HepG2 (cell line): ENCODE results near the gene VWA1. TPM values are rescaled to one million over a fixed set of nuclear protein-coding genes. Genes with fewer than 3 reads are reported as not detected.

Experiments used
- ATM ChIP-seq: fragments of 450-650 bp; IDR thresholded peaks from 2 replicates; pipeline ENCODE4 v1.7.1; 2017; ENCODE audit warnings: mild to moderate bottlenecking, borderline replicate concordance
- DNMT1 ChIP-seq: sonication (generic); formaldehyde crosslinking; IDR thresholded peaks from 2 replicates; pipeline ENCODE4 v1.5.1; 2020; ENCODE audit warnings: mild to moderate bottlenecking, missing genetic modification reagents
- FOXK1 ChIP-seq: sonication (generic); formaldehyde crosslinking; IDR thresholded peaks from 2 replicates; pipeline ENCODE4 v1.4.0; 2020; ENCODE audit warnings: low read depth, missing genetic modification reagents, borderline replicate concordance
- HMGA1 ChIP-seq: sonication (generic); formaldehyde crosslinking; conservative IDR thresholded peaks from 2 replicates; pipeline ENCODE4 v1.4.0; 2020; ENCODE audit warnings: missing genetic modification reagents
- HNRNPK ChIP-seq: fragments of 200-400 bp; formaldehyde crosslinking; IDR thresholded peaks from 2 replicates; pipeline ENCODE4 v1.6.1; 2018; ENCODE audit warnings: low read length, low read depth, moderate library complexity, mild to moderate bottlenecking; ENCODE audit not compliant: poor library complexity, severe bottlenecking
- MTA1 ChIP-seq: sonication (generic); formaldehyde crosslinking; IDR thresholded peaks from 2 replicates; pipeline ENCODE4 v1.4.0; 2020; ENCODE audit warnings: missing genetic modification reagents, mild to moderate bottlenecking, borderline replicate concordance
- NCOA2 ChIP-seq: sonication (generic); formaldehyde crosslinking; IDR thresholded peaks from 2 replicates; pipeline ENCODE4 v1.8.0; 2022; ENCODE audit warnings: inconsistent platforms
- ZNF205 ChIP-seq: IDR thresholded peaks from 2 replicates; pipeline ENCODE4 v1.6.1; 2018; ENCODE audit warnings: missing biosample characterization, missing genetic modification reagents
- polyA plus RNA-seq, 8 experiments: library from polyadenylated mRNA; depleted of rRNA in 3 of 8; stranded (reverse) in 7 of 8; unstranded in 1 of 8; fragments of >200 nt; fragmentation: Illumina TruSeq in 4 of 8; extraction: Trizol in 4 of 8; gene quantifications; 2 replicates each; pipeline versions ENCODE4 v1.2.1 to v1.2.3, GENCODE V29; 2011 to 2016; ENCODE audit warnings: low read depth in 4 of 8, missing spikeins in 1 of 8, mixed read lengths in 1 of 8; ENCODE audit not compliant: insufficient read depth in 1 of 8
- total RNA-seq, 5 experiments: library from RNA; depleted of rRNA; stranded (reverse); fragments of >200 nt; fragmentation: Illumina TruSeq; extraction: Trizol; gene quantifications; 2 replicates each; pipeline ENCODE4 v1.2.3, GENCODE V29; 2016; ENCODE audit warnings: low read depth in 1 of 5
- TF ChIP-seq, protein P1 (sequence below), 2 experiments: fragments of 450-650 bp in 1 of 2; sonication (generic) in 1 of 2; formaldehyde crosslinking in 1 of 2; IDR thresholded peaks; 2 replicates each; pipeline versions ENCODE4 v1.6.1 to v1.8.0; 2016 to 2022; ENCODE audit warnings: antibody characterized with exemption in 1 of 2, mild to moderate bottlenecking in 1 of 2, missing genetic modification reagents in 1 of 2
- TF ChIP-seq, protein P2 (sequence below): sonication (generic); formaldehyde crosslinking; IDR thresholded peaks from 2 replicates; pipeline ENCODE4 v1.5.1; 2020; ENCODE audit warnings: missing genetic modification reagents, mild to moderate bottlenecking, borderline replicate concordance
- TF ChIP-seq, protein P3 (sequence below): sonication (generic); formaldehyde crosslinking; IDR thresholded peaks from 2 replicates; pipeline ENCODE4 v1.8.1; 2023; ENCODE audit warnings: missing genetic modification reagents, mild to moderate bottlenecking, borderline replicate concordance
- TF ChIP-seq, protein P4 (sequence below): sonication (generic); formaldehyde crosslinking; conservative IDR thresholded peaks from 2 replicates; pipeline ENCODE4 v1.4.0; 2020; ENCODE audit warnings: missing genetic modification reagents
- TF ChIP-seq, protein P5 (sequence below): sonication (generic); formaldehyde crosslinking; IDR thresholded peaks from 2 replicates; pipeline ENCODE4 v1.5.1; 2020; ENCODE audit warnings: mild to moderate bottlenecking, missing genetic modification reagents, moderate library complexity

Gene VWA1
- total and polyA plus RNA-seq, 2 of the 13 experiments (the other 11 are each of a cell fraction or from before 2014, with no cell fraction given): 40.9 to 57.5 TPM

DNA sequence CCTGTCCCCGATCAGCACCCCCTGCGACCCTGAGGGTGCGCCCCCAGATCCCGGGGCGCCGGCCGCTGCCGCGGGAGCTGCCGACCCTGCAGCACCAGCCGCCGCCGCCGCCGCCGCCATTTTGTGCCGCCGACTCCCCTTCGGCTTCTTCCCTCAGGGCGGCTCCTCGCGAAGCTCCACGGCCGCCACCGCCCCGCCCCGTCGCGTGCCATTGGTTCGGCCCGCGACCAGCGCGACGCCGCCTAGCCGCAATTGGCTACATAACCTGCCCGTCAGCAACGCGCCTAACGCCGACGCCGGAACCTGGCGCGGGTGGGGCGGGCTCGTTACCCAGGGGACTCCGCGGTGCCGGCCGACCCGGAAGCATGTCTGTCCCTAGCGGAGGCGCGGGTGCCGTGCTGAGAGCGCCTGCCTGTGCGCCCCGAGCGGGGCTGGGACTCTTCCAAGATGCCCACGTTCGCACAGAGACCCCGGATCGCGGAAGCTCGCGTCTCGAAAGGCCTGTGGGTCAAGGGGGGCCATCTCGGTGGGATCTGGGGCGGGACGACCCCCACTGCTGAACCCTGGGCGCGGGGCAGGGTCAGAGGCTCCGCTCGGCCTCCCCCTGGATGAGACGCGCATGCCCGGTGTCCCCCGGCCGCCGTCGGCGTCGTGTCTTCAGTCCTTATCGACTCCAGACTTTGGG lies 36.2 kb upstream of the VWA1 start, which contains the start of gene CCNL2 (continued):
- TF ChIP-seq, protein P1, sequence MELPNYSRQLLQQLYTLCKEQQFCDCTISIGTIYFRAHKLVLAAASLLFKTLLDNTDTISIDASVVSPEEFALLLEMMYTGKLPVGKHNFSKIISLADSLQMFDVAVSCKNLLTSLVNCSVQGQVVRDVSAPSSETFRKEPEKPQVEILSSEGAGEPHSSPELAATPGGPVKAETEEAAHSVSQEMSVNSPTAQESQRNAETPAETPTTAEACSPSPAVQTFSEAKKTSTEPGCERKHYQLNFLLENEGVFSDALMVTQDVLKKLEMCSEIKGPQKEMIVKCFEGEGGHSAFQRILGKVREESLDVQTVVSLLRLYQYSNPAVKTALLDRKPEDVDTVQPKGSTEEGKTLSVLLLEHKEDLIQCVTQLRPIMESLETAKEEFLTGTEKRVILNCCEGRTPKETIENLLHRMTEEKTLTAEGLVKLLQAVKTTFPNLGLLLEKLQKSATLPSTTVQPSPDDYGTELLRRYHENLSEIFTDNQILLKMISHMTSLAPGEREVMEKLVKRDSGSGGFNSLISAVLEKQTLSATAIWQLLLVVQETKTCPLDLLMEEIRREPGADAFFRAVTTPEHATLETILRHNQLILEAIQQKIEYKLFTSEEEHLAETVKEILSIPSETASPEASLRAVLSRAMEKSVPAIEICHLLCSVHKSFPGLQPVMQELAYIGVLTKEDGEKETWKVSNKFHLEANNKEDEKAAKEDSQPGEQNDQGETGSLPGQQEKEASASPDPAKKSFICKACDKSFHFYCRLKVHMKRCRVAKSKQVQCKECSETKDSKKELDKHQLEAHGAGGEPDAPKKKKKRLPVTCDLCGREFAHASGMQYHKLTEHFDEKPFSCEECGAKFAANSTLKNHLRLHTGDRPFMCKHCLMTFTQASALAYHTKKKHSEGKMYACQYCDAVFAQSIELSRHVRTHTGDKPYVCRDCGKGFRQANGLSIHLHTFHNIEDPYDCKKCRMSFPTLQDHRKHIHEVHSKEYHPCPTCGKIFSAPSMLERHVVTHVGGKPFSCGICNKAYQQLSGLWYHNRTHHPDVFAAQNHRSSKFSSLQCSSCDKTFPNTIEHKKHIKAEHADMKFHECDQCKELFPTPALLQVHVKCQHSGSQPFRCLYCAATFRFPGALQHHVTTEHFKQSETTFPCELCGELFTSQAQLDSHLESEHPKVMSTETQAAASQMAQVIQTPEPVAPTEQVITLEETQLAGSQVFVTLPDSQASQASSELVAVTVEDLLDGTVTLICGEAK (IDR thresholded peaks at IDR 0.05): no peak
- TF ChIP-seq, protein P1 (CRISPR knock-in tag; IDR thresholded peaks at IDR 0.05): 0 out of 2 replicates have a peak, but pooled peaks have one; percentile 38
- TF ChIP-seq HNRNPK: peak; percentile 66
- no peak for TF ChIP-seq NCOA2
- TF ChIP-seq ZNF205 (CRISPR knock-in tag): no peak; the same call in 1 of the 2 replicates
- TF ChIP-seq, protein P2, sequence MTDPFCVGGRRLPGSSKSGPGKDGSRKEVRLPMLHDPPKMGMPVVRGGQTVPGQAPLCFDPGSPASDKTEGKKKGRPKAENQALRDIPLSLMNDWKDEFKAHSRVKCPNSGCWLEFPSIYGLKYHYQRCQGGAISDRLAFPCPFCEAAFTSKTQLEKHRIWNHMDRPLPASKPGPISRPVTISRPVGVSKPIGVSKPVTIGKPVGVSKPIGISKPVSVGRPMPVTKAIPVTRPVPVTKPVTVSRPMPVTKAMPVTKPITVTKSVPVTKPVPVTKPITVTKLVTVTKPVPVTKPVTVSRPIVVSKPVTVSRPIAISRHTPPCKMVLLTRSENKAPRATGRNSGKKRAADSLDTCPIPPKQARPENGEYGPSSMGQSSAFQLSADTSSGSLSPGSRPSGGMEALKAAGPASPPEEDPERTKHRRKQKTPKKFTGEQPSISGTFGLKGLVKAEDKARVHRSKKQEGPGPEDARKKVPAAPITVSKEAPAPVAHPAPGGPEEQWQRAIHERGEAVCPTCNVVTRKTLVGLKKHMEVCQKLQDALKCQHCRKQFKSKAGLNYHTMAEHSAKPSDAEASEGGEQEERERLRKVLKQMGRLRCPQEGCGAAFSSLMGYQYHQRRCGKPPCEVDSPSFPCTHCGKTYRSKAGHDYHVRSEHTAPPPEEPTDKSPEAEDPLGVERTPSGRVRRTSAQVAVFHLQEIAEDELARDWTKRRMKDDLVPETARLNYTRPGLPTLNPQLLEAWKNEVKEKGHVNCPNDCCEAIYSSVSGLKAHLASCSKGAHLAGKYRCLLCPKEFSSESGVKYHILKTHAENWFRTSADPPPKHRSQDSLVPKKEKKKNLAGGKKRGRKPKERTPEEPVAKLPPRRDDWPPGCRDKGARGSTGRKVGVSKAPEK (CRISPR knock-in tag): no peak
- TF ChIP-seq FOXK1 (CRISPR knock-in tag): peak; percentile 66; the same call in 1 of the 2 replicates
- TF ChIP-seq, protein P3, sequence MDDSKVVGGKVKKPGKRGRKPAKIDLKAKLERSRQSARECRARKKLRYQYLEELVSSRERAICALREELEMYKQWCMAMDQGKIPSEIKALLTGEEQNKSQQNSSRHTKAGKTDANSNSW (CRISPR knock-in tag): no peak; the same call in 1 of the 2 replicates
- TF ChIP-seq DNMT1 (CRISPR knock-in tag): no peak
- TF ChIP-seq, protein P4, sequence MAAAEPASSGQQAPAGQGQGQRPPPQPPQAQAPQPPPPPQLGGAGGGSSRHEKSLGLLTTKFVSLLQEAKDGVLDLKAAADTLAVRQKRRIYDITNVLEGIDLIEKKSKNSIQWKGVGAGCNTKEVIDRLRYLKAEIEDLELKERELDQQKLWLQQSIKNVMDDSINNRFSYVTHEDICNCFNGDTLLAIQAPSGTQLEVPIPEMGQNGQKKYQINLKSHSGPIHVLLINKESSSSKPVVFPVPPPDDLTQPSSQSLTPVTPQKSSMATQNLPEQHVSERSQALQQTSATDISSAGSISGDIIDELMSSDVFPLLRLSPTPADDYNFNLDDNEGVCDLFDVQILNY (CRISPR knock-in tag): peak; percentile 31; the same call in 1 of the 2 replicates
- TF ChIP-seq, protein P5, sequence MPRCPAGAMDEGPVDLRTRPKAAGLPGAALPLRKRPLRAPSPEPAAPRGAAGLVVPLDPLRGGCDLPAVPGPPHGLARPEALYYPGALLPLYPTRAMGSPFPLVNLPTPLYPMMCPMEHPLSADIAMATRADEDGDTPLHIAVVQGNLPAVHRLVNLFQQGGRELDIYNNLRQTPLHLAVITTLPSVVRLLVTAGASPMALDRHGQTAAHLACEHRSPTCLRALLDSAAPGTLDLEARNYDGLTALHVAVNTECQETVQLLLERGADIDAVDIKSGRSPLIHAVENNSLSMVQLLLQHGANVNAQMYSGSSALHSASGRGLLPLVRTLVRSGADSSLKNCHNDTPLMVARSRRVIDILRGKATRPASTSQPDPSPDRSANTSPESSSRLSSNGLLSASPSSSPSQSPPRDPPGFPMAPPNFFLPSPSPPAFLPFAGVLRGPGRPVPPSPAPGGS: peak; percentile 82; the same call in 1 of the 2 replicates
- no peak; the same call in 1 of the 2 replicates for TF ChIP-seq MTA1
- TF ChIP-seq HMGA1: no peak
- TF ChIP-seq ATM: no peak
